NCI-H1092 treated with DMSO at 0.1 percent for 48 hours (cell line): Measurements from ENCODE around the gene ARL17B.
"Not testable (repeated sequence)": the region's sequence is repeated elsewhere in the genome, so short reads cannot be mapped to it uniquely, and the experiment has no call there.

ENCODE experiments used
- DNase-seq: peaks from one replicate; lab custom pipeline; 2025; lab: John Stamatoyannopoulos, UW

The ARL17B gene

GRCh38 chr17:46361755-46362154 lies at the start of gene ARL17B:
ARL17B (minus strand) TSS chr17:46361766; CDS start chr17:46358397, 3,369 bp downstream.
- not testable (repeated sequence) for DNase-seq

GRCh38 chr17:46409864-46410263 lies 48.3 kb upstream of the ARL17B start:
- not testable (repeated sequence) for DNase-seq

GRCh38 chr17:46407155-46407554 lies 45.6 kb upstream of the ARL17B start:
- not testable (repeated sequence) for DNase-seq

GRCh38 chr17:46401033-46401787 lies 39.6 kb upstream of the ARL17B start:
- not testable (repeated sequence) for DNase-seq

- not testable (repeated sequence) for DNase-seq
Observed at GRCh38 chr17:46400543-46400942, 39.0 kb upstream of the ARL17B start.

GRCh38 chr17:46399993-46400392 lies 38.4 kb upstream of the ARL17B start:
- not testable (repeated sequence) for DNase-seq

GRCh38 chr17:46396292-46396691 lies 34.7 kb upstream of the ARL17B start:
- DNase-seq: not testable (repeated sequence)

- DNase-seq: not testable (repeated sequence)
Observed at GRCh38 chr17:46393702-46394101, 32.1 kb upstream of the ARL17B start.

- not testable (repeated sequence) for DNase-seq
Observed at GRCh38 chr17:46385491-46385890, 23.9 kb upstream of the ARL17B start.

GRCh38 chr17:46383118-46383517 lies 21.6 kb upstream of the ARL17B start:
- DNase-seq: not testable (repeated sequence)

- DNase-seq: not testable (repeated sequence)
Observed at GRCh38 chr17:46373418-46373817, 11.9 kb upstream of the ARL17B start.

- DNase-seq: not testable (repeated sequence)
Observed at GRCh38 chr17:46372236-46373229, 11.0 kb upstream of the ARL17B start.

GRCh38 chr17:46367520-46367919 lies 6.0 kb upstream of the ARL17B start:
- DNase-seq: not testable (repeated sequence)

GRCh38 chr17:46361145-46361735 lies 326 bp downstream of the ARL17B start:
- not testable (repeated sequence) for DNase-seq

- not testable (repeated sequence) for DNase-seq
Observed at GRCh38 chr17:46353856-46354255, 7.7 kb downstream of the ARL17B start.

- not testable (repeated sequence) for DNase-seq
Observed at GRCh38 chr17:46349060-46349459, 12.5 kb downstream of the ARL17B start.

GRCh38 chr17:46348345-46348744 lies 13.2 kb downstream of the ARL17B start:
- DNase-seq: not testable (repeated sequence)

GRCh38 chr17:46342131-46342530 lies 19.4 kb downstream of the ARL17B start:
- DNase-seq: not testable (repeated sequence)

GRCh38 chr17:46341220-46341619 lies 20.3 kb downstream of the ARL17B start:
- DNase-seq: not testable (repeated sequence)

- DNase-seq: not testable (repeated sequence)
Observed at GRCh38 chr17:46294831-46295230, 66.7 kb downstream of the ARL17B start, which contains the start of gene LRRC37A. LRRC37A (plus strand) TSS chr17:46295131; CDS start chr17:46295134, 3 bp downstream.

- not testable (repeated sequence) for DNase-seq
Observed at GRCh38 chr17:46291618-46292017, 69.9 kb downstream of the ARL17B start.
